NCI-H524 (cell line): ENCODE data around the gene CHMP2B.
A peak's percentile ranks its signal among the peaks of the same experiment; 100 is the strongest.

ENCODE experiments used
- DNase-seq, 2 experiments: peaks; one replicate each; lab custom pipeline; 2025; lab: John Stamatoyannopoulos, UW

CHMP2B gene

GRCh38 chr3:87227104-87227834 lies at the start of gene CHMP2B:
CHMP2B (plus strand) TSS chr3:87227309; CDS start chr3:87227523, 214 bp downstream.
- peak; percentile 58 to 88 for DNase-seq

GRCh38 chr3:87179642-87180041 lies 47.5 kb upstream of the CHMP2B start:
- DNase-seq, result peak; percentile 0 to 58

DNA sequence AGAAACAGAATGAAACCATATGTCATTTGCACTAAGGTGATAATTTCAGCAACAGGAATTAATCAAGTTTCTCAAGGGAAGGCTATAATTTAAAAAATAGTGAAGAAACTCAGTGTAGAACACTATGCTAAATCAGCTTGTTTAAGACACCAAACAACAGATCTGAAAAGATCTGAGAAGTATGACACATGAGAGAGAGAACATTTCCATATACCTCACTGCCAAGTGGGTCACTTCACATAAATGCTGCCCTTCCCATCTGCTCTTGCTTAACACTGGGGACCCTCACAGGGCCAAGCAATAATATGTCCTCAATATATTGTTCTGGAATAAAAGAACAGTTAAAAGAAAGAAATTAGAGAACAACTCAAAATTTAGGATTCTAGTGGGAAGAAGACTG lies 45.6 kb upstream of the CHMP2B start:
- DNase-seq, result peak in 1 of 2 experiments; percentile 10

GRCh38 chr3:87182023-87182422 lies 45.1 kb upstream of the CHMP2B start:
- DNase-seq, result no peak

DNA sequence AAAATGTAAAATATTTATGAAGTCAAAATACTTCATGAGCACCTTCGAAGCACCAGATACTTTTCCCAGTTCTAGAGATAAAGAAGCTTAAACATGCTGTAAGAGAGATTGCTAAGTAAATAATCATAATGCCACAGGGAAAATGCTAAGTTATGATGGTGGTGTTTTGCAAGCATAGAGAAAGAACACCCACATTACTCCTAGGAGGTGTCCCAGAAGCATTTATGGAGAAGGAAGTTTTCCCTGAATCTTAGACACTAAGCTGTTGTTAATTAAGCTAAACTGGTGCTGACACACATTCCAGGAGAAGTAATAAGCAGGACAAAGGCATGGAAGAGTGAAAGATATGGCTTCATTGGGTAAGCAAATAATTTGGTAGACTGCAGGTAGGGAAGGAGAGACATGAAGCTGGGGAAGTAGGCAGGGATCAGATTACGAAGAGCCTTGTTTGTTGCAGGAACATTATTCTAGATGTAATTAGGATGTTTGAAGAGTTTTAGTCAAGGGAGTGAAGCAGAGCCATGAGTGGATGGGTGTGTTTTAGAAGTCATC lies 40.4 kb upstream of the CHMP2B start:
- no peak for DNase-seq

- peak; percentile 1 to 24 for DNase-seq
Measured at GRCh38 chr3:87191175-87191574, 35.9 kb upstream of the CHMP2B start.

DNA sequence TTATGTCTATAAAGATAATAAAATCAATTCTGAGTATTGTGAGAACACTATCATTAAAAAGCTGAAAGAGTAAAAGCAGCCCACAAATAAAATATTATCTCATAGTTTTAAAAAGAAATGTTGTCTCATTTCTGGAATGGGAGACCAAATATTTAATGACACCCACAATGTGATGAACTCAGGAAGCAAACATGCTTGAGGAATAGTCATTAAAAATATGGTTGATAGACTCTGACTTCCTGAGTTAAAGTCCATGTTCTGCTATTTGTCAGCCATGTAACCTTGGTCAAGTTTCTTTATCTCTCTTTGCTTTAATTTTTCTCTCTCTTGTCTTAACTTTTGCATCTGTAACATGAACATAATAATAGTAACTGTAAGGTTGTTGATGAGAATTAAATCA lies 35.5 kb upstream of the CHMP2B start:
- no peak for DNase-seq

DNA sequence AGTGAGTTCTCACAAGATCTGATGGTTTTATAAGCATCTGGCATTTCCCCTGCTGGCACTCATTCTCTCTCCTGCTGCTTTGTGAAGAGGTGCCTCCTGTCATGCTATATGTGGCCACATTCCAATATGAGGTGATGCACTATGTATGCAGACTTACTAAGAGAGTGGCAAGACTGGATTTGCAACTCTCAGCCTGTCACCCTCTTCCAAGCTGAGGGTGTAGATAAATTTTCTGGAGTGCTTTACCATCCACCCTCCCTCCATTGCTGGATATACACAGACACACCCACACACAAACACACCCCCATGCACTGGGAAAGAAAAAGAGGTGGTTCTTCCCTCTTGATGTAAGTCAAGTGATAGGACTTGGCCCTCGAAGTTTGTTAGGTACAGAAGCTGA lies 30.2 kb upstream of the CHMP2B start:
- DNase-seq, result no peak

DNA sequence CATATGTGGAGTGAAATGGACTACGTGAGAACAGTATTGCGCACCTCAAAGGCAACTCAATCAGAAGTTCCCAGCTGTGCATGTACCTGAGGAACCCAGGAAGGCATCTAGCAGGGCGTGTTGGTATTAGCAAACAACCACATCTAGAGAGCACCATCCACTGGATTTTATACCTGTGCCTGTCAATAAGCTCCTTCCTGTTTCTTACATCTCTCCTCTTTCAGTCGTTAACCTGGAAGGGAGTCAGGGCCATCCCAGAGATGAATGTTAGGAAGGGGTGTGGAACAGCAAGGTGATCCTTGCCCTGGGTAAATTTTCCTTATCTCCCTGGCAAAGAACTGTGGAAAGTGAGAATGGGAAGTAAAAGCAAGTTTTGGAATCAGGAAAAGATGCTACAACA lies 29.6 kb upstream of the CHMP2B start:
- DNase-seq, result no peak

- DNase-seq, result no peak
Measured at GRCh38 chr3:87198774-87199173, 28.3 kb upstream of the CHMP2B start.

- no peak for DNase-seq
Measured at GRCh38 chr3:87199628-87200027, 27.5 kb upstream of the CHMP2B start.

DNA sequence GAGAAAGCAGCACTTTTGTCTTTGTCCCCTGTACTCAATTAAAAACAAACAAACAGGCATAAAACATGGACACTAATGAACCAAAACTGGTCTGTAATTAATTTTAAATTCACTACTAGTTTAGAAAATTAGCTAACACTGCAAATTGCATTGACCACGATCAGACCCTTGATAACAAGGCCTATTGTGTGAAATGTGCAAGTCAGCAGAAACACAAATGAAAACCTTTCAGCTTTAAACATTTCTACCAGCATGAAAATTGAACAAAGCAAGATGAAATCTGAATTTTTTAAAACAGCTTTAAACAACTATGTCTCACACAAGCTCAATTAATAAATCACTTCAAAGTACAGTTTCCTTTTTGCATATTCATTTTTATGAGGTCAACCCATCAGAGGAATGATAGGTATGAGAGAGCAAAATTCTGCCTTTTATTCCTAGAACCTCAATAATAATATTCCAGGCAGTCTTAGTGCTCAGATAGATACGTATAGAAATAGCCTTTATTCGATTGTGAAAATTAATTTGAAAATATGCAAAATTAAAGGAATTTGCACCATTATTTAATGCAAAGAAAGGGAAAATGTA lies 27.0 kb upstream of the CHMP2B start:
- no peak for DNase-seq

- DNase-seq, result peak; percentile 54 to 81
Measured at GRCh38 chr3:87201727-87202126, 25.4 kb upstream of the CHMP2B start.

GRCh38 chr3:87203809-87204208 lies 23.3 kb upstream of the CHMP2B start:
- no peak for DNase-seq

- no peak for DNase-seq
Measured at GRCh38 chr3:87206070-87206469, 21.0 kb upstream of the CHMP2B start.

- no peak for DNase-seq
Measured at GRCh38 chr3:87206635-87207034, 20.5 kb upstream of the CHMP2B start.

- no peak for DNase-seq
Measured at GRCh38 chr3:87207460-87207859, 19.6 kb upstream of the CHMP2B start.

DNA sequence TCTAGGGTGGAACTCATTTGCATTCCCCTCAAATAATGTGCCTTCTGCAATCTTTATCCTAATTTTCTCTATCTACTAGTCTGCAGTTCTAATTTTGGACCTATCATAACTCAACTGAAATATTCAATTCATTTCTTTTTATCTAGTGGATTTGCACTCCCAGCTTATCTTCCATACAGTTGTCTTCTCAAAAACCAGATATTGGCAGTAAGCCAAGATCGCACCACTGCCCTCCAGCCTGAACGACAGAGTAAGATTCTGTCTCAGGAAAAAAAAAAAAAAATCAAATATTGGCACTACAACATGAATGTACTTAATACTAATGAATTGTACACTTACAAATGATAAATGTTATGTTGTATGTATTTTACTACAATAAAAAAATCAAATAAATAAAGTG lies 18.0 kb upstream of the CHMP2B start:
- DNase-seq, result no peak

- DNase-seq, result no peak
Measured at GRCh38 chr3:87218560-87218959, 8.5 kb upstream of the CHMP2B start.

- DNase-seq, result no peak
Measured at GRCh38 chr3:87219611-87220010, 7.5 kb upstream of the CHMP2B start.

DNA sequence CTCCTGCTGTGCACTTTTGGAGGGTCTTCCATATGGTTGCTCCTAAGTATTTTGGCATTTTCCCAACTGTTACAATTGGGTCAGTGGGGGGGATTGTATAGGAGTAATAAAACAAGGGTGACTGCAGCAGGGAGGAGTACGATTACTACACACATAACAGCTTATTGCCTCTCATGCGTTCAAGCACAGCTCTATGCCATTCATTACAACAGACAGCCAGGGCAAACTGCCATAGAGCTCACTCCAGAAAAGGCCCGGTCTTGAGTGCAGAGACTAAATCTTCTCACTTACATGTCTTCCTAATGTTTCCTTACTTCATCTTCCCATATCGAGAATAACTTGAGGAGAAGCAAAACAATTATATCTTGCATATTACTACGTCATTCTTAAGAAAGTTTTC lies 1.4 kb upstream of the CHMP2B start:
- DNase-seq, result peak in 1 of 2 experiments; percentile 42

- no peak for DNase-seq
Measured at GRCh38 chr3:87227835-87228144, 681 bp downstream of the CHMP2B start.

- DNase-seq, result no peak
Measured at GRCh38 chr3:87228316-87228715, 1.2 kb downstream of the CHMP2B start.

DNA sequence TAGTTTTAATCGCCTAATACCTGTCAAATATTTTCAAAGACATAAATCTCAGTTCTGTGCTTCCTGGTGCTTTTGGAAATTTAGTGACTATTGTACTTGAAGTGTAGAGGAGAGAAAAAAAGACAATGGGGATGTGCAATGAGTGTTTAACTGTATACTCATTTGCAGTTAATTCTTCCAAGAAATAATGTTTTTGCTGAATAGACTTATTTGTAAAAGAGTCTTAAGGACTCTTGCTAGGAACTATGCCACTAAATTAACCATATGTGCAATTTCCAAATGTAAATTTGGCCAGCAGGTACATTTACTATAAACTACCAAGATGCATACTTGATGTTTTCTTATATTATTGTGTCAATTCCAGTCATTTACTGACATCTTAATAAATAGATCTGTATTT lies 2.0 kb downstream of the CHMP2B start:
- DNase-seq, result no peak
